K562 (cell line): ENCODE measurements around the gene ZNF41. TPM values are rescaled to one million over a fixed set of nuclear protein-coding genes. Genes with fewer than 3 reads are reported as not detected.
A peak's percentile ranks its signal among the peaks of the same experiment; 100 is the strongest.

ENCODE experiments used
- BMI1 ChIP-seq: fragments of 150-350 bp; IDR thresholded peaks from 2 replicates; pipeline ENCODE4 v1.6.1; 2014; ENCODE audit warnings: low read length
- CEBPZ ChIP-seq: fragments of 150-350 bp; IDR thresholded peaks from 2 replicates; pipeline ENCODE4 v1.6.1; 2014; ENCODE audit warnings: low read depth, mild to moderate bottlenecking, low read length, borderline replicate concordance
- DACH1 ChIP-seq: fragments of 450-650 bp; IDR thresholded peaks from 2 replicates; pipeline ENCODE4 v1.6.1; 2018; ENCODE audit not compliant: partially characterized antibody
- E2F3 ChIP-seq: fragments of 250-450 bp; sonication (Bioruptor Pico); IDR thresholded peaks from 2 replicates; pipeline ENCODE4 v1.4.0; 2020; ENCODE audit warnings: mild to moderate bottlenecking
- FOSL1 ChIP-seq: fragments of 200-800 bp; sonication (Bioruptor generic); conservative IDR thresholded peaks from 2 replicates; pipeline ENCODE4 v1.6.1; 2016; ENCODE audit warnings: missing genetic modification characterization, missing compliant biosample characterization
- FOXP1 ChIP-seq: sonication (generic); formaldehyde crosslinking; IDR thresholded peaks from 2 replicates; pipeline ENCODE4 v1.8.0; 2022; ENCODE audit warnings: mild to moderate bottlenecking, missing genetic modification reagents
- KDM1A ChIP-seq, 2 experiments: fragments of 450-650 bp; IDR thresholded peaks; 2 replicates each; pipeline ENCODE4 v1.6.1; 2016; ENCODE audit warnings: mild to moderate bottlenecking in 2 of 2
- MBD2 ChIP-seq: sonication (generic); IDR thresholded peaks from 2 replicates; pipeline ENCODE4 v1.6.1; 2016; ENCODE audit warnings: low read depth, borderline replicate concordance
- MTA3 ChIP-seq: fragments of 450-650 bp; formaldehyde crosslinking; IDR thresholded peaks from 2 replicates; pipeline ENCODE4 v1.6.1; 2017; ENCODE audit warnings: mild to moderate bottlenecking, borderline replicate concordance
- NRF1 ChIP-seq, 2 experiments: fragments of 450-650 bp; IDR thresholded peaks in 1 of 2; conservative IDR thresholded peaks in 1 of 2; 2 replicates each; pipeline ENCODE4 v1.6.1; 2014; ENCODE audit warnings: mild to moderate bottlenecking in 2 of 2
- POLR2AphosphoS5 ChIP-seq: IDR thresholded peaks from 2 replicates; pipeline ENCODE4 v1.6.1; 2011; ENCODE audit warnings: mild to moderate bottlenecking, low read depth, low read length, moderate library complexity; ENCODE audit not compliant: control insufficient read depth, insufficient read depth
- PYGO2 ChIP-seq: fragments of 450-650 bp; IDR thresholded peaks from 2 replicates; pipeline ENCODE4 v1.6.1; 2016; ENCODE audit warnings: mild to moderate bottlenecking, missing genetic modification characterization, moderate library complexity, missing compliant biosample characterization
- RBBP5 ChIP-seq: fragments of 200-600 bp; sonication (generic); IDR thresholded peaks from 2 replicates; pipeline ENCODE4 v1.6.1; 2012; ENCODE audit warnings: borderline replicate concordance, mild to moderate bottlenecking, low read length, control low read depth, inconsistent platforms; ENCODE audit not compliant: insufficient read depth, poor library complexity, severe bottlenecking
- TCF3 ChIP-seq: sonication (generic); formaldehyde crosslinking; IDR thresholded peaks from 2 replicates; pipeline ENCODE4 v1.4.0; 2020; ENCODE audit warnings: mild to moderate bottlenecking, missing genetic modification reagents
- TSHZ1 ChIP-seq: fragments of 250-450 bp; sonication (Bioruptor Pico); IDR thresholded peaks from 2 replicates; pipeline ENCODE4 v1.4.0; 2020; ENCODE audit warnings: mild to moderate bottlenecking, moderate library complexity
- XRCC3 ChIP-seq: fragments of 450-650 bp; IDR thresholded peaks from 2 replicates; pipeline ENCODE4 v1.6.1; 2017; ENCODE audit warnings: mild to moderate bottlenecking, moderate library complexity
- ZFP1 ChIP-seq: fragments of 450-650 bp; formaldehyde crosslinking; IDR thresholded peaks from 2 replicates; pipeline ENCODE4 v1.4.0; 2020; ENCODE audit warnings: mild to moderate bottlenecking, mixed read lengths
- ZNF639 ChIP-seq, 2 experiments: fragments of 200-800 bp in 1 of 2; sonication (Bioruptor generic) in 1 of 2; sonication (generic) in 1 of 2; formaldehyde crosslinking in 1 of 2; IDR thresholded peaks in 1 of 2; conservative IDR thresholded peaks in 1 of 2; 2 replicates each; pipeline versions ENCODE4 v1.5.0 to v1.6.1; 2016 to 2020; ENCODE audit warnings: missing compliant biosample characterization in 1 of 2, missing genetic modification characterization in 1 of 2, missing genetic modification reagents in 1 of 2
- ZNF644 ChIP-seq: fragments of 200-800 bp; sonication (Bioruptor generic); IDR thresholded peaks from 2 replicates; pipeline ENCODE4 v1.6.1; 2016; ENCODE audit warnings: low read depth, missing genetic modification characterization, missing compliant biosample characterization
- polyA plus RNA-seq, 8 experiments: library from polyadenylated mRNA; depleted of rRNA in 4 of 8; stranded (reverse) in 5 of 8; unstranded in 3 of 8; fragments of >200 nt; fragmentation: Nextera tagmentation in 2 of 8; fragmentation: Illumina TruSeq in 1 of 8; extraction: Ambion mirVana in 2 of 8; extraction: Trizol in 1 of 8; gene quantifications; 2 replicates each; pipeline versions ENCODE4 v1.2.1 to v1.2.3, GENCODE V29; 2011 to 2014; ENCODE audit warnings: inconsistent platforms in 1 of 8, missing spikeins in 1 of 8
- total RNA-seq, 7 experiments: library from RNA; depleted of rRNA in 6 of 7; stranded (reverse); fragments of >200 nt in 6 of 7; fragmentation: Illumina TruSeq in 2 of 7; extraction: Trizol in 2 of 7; gene quantifications; 2 replicates each; pipeline versions ENCODE4 v1.2.1 to v1.2.3, GENCODE V29; 2011 to 2021; ENCODE audit warnings: low replicate concordance in 1 of 7

The ZNF41 gene
- total and polyA plus RNA-seq, 9 of the 15 experiments (the other 6 are each of a cell fraction or from before 2014, with no cell fraction given): 0.53 to 8.6 (median 6.6) TPM

GRCh38 chrX:47482512-47483305 is at the start of gene ZNF41 (continued):
- no peak for TF ChIP-seq ZNF644
- TF ChIP-seq FOXP1: no peak
- TF ChIP-seq MTA3: peak; percentile 21; the same call in 1 of the 2 replicates
- no peak for TF ChIP-seq E2F3 (CRISPR knock-in tag)
- 0 out of 2 replicates have a peak, but pooled peaks have one; percentile 17 for TF ChIP-seq POLR2AphosphoS5
- TF ChIP-seq BMI1: no peak
- TF ChIP-seq MBD2: 0 out of 2 replicates have a peak, but pooled peaks have one; percentile 29
- peak; percentile 50; the same call in 1 of the 2 replicates for TF ChIP-seq FOSL1
- TF ChIP-seq PYGO2: no peak
- TF ChIP-seq KDM1A (IDR thresholded peaks at IDR 0.05): no peak
- no peak for TF ChIP-seq CEBPZ
- no peak for TF ChIP-seq TSHZ1 (CRISPR knock-in tag)
- TF ChIP-seq DACH1: no peak
- no peak for TF ChIP-seq ZFP1 (CRISPR knock-in tag)
- no peak for TF ChIP-seq XRCC3
- peak; percentile 61 for TF ChIP-seq RBBP5
- TF ChIP-seq NRF1 (conservative IDR thresholded peaks at IDR 0.05 in 1 of 2, IDR thresholded peaks at IDR 0.05 in 1 of 2): peak; percentile 96 to 97
- TF ChIP-seq TCF3 (CRISPR knock-in tag): no peak
- peak in 1 of 2 experiments; percentile 62; a peak in 2 of 4 replicates for TF ChIP-seq ZNF639 (CRISPR knock-in tag; conservative IDR thresholded peaks at IDR 0.05 in 1 of 2, IDR thresholded peaks at IDR 0.05 in 1 of 2)
